Suppressor macrophage (primary cell): ENCODE measurements around the gene TK1.
"Not testable (repeated sequence)": the region's sequence is repeated elsewhere in the genome, so short reads cannot be mapped to it uniquely, and the experiment has no call there.

Experiments used
- DNase-seq, 4 experiments: peaks; one replicate each; pipeline ENCODE4 v3.0.0-alpha.2; 2020 to 2022
- total RNA-seq, 17 experiments: gene quantifications; one replicate each; lab custom pipeline; 2026; ENCODE audit warnings: mixed read lengths in 6 of 17, inconsistent platforms in 3 of 17; lab: John Stamatoyannopoulos, UW

Gene TK1, protein sequence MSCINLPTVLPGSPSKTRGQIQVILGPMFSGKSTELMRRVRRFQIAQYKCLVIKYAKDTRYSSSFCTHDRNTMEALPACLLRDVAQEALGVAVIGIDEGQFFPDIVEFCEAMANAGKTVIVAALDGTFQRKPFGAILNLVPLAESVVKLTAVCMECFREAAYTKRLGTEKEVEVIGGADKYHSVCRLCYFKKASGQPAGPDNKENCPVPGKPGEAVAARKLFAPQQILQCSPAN
- 6.6 to 64.9 (median 27.4) reads per million in 17 experiments for total RNA-seq

DNA sequence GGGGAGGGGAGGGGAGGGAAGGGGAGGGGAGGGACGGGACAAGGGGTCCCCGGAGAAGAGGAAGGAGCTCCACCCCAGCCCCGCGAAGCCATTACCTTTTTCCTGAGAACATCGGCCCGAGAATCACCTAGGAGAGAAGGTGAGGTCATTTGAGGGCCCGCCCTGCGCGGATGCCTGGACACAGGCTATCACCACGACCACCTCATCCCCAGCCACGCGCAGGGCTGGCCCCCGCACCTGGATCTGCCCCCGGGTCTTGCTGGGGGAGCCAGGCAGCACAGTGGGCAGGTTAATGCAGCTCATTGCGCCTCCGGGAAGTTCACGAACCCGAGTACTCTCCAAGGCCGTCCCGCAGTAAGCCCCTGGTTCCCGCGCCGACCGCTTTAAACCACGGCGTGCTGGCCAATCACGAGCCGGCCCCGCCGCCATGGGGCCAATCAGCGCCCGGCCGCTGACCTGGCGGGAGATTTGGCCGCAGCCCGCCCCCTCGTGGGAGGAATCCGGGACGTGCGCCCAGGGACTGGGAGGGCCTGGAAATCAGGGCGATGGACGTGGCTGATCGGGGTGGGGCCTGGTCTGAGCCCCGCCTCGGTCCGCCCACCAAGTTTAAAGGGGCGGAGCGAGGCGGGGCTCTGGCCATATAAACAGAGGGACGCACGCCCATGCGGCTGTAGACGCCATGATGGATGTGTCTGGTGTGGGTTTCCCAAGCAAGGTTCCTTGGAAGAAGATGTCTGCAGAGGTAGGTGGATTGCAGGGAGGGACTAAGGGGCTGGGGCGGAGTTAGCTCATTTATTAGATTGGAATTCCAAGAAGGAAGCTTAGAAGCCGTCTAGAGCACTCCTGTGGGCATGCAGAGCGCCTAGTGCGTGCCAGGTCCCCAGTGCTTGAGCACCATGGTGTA is at the start of gene TK1, which contains the start of gene AFMID:
Gene TK1 (minus strand): TSS at position 361 of the 904 bp plus-strand sequence. CDS start 58 bp downstream, at position 303.
Gene AFMID (plus strand): TSS at position 671 of the 904 bp plus-strand sequence. CDS start 9 bp downstream, at position 680.
- peak; percentile 99 for DNase-seq

DNA sequence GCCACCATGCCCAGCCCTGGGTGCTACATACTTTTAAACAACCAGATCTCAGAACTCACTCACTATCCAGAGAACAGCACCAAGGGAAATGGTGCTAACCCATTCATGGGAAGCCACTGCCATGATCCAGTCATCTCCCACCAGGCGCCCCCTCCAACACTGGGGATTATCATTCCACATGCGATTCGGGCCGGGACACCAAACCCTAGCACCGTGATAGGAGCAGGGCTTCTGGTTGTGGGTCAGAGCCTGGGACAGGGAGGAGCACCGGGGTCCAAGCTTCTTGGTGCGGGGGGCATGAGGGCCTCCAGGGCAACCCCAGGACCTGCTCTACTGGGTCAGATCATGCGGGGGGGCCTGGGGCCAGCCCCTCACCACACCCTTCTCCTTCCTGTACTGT is 49.0 kb upstream of the TK1 start:
- DNase-seq, result no peak

- DNase-seq, result not testable (repeated sequence)
Measured at GRCh38 chr17:78235022-78235421, 48.2 kb upstream of the TK1 start.

DNA sequence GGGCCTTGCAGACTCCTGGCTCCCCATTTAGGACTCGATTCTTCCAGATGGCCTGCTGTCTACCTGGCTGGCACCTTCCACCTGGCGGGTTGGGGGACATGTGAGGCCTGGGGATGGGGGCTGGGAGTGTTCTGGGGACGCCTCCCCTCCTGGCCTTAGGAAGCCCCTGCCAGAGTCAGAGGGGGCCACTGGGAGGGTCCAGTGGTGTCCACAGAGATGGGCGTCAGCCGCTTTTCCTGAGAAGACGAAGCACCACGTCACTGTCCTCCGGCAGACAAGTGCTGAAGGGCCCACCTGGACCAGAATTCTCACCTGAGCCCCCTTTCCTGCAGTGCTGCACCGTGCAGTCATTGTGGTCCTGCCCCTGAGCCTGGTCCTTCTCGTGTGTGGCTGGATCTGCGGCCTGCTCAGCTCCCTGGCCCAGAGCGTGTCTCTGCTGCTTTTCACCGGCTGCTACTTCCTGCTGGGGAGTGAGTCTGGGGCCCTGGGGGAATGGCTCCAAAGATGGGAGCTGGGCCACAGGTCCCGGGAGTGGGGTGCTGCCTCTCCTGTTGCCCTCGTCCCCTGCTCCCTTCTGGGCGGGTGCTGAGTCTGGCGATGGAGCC is 47.5 kb upstream of the TK1 start:
- no peak for DNase-seq

GRCh38 chr17:78233678-78234077 is 46.8 kb upstream of the TK1 start:
- no peak for DNase-seq

- DNase-seq, result peak; percentile 54 to 77 (median 70)
Measured at GRCh38 chr17:78232859-78233173, 46.0 kb upstream of the TK1 start.

GRCh38 chr17:78231991-78232858 is 45.4 kb upstream of the TK1 start:
- peak in 3 of 4 experiments; percentile 39 to 71 (median 59) for DNase-seq

GRCh38 chr17:78230996-78231935 is 44.4 kb upstream of the TK1 start, which contains the start of gene TMEM235:
TMEM235 (plus strand) TSS chr17:78231631; CDS start chr17:78232024, 393 bp downstream.
- peak in 2 of 4 experiments; percentile 25 to 35 for DNase-seq

DNA sequence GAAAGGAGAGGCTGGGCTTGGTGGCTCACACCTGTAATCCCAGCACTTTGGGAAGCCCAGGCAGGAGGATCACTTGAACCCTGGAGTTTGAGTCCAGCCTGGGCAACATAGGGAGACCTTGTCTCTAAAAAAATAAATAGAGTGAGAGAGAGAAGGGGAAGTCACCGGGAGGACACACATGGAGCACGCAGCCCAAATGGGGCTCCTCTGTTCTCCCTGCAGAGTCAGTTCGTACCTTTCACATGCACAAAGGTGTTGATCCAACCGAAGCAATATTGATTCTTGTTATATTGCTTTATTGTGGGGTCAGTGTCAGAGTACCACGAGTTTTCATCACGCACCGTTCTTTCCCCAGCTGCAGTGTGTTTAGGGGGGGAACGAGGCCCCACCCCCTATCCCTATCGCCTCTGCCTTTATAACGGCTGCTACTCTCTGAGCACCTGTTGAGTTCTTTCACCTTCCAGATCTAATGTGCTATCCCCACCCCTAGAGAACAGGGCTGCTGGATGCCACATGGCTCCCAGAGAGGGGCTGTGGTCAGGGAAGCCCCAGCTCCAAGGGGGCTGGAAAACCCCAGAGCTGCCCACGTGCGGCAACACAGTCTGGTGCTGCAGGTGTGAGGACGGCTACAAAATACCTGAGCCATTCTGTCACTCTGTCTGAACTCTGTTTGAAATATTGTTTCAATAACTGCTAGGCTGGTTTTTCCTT is 43.6 kb upstream of the TK1 start:
- DNase-seq, result no peak

- peak in 3 of 4 experiments; percentile 41 to 61 (median 52) for DNase-seq
Measured at GRCh38 chr17:78228176-78228575, 41.3 kb upstream of the TK1 start.

DNA sequence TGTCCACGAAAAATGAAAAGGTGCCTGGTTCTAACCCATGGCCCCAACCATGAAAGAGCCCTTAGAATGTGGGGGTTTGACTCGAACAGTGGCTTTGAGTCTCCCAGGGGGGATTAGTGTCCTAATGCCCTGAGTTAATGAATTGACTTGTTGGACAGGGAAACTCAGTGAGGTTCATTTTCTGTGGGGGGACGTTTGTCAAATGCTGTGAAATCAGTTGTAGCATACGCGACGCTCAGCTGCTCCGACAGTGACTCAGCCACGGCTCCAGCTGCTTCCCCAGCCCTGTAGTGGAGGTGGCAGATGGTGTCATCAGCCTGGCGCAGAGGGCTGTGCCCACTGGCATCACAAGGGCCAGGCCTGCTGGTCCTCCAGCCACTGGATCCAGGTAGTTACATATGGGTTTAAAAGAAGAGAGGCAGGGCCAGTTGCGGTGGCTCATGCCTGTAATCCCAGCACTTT is 40.6 kb upstream of the TK1 start:
- peak; percentile 85 to 93 (median 90) for DNase-seq

- DNase-seq, result peak; percentile 75 to 88 (median 82)
Measured at GRCh38 chr17:78226759-78227454, 40.1 kb upstream of the TK1 start.

- DNase-seq, result no peak
Measured at GRCh38 chr17:78226055-78226758, 39.4 kb upstream of the TK1 start.

- DNase-seq, result no peak
Measured at GRCh38 chr17:78225088-78225865, 38.4 kb upstream of the TK1 start.

- DNase-seq, result no peak
Measured at GRCh38 chr17:78224231-78225087, 37.6 kb upstream of the TK1 start.

- no peak for DNase-seq
Measured at GRCh38 chr17:78223765-78224164, 36.9 kb upstream of the TK1 start.

- DNase-seq, result no peak
Measured at GRCh38 chr17:78223061-78223460, 36.2 kb upstream of the TK1 start.
